Stimulated activated CD4-positive, alpha-beta T cell treated with anti-CD3 and anti-CD28 coated beads, Interleukin-15, amount 100 ng/mL, for 1 hour (primary cell): ENCODE results near the gene AFG1L.
"Not testable (repeated sequence)": the region's sequence is repeated elsewhere in the genome, so short reads cannot be mapped to it uniquely, and the experiment has no call there.

Experiments used
- DNase-seq, 2 donors: peaks; one replicate each; pipeline ENCODE4 v3.0.0-alpha.2; 2020; ENCODE audit warnings: low read depth in 1 of 2, low spot score in 1 of 2

AFG1L gene

DNA sequence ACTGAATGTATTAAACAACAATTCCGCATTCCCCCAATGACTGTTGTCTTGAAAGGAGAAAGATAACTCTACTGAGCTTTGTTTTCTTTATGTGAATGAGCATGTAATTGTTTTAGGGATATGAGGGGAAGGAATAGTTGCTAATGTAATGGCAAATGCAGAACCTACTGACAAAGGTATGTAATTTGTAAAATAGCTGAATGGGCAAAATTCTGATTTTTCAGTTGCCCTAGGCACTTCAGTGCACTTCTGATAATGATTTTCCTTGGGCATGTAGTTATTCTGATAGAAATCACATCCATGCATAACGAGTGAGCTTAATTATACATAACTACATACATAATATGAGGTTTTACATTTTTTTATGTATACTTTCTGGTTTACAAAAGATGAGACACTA is 212.5 kb downstream of the AFG1L start:
- DNase-seq: no peak

DNA sequence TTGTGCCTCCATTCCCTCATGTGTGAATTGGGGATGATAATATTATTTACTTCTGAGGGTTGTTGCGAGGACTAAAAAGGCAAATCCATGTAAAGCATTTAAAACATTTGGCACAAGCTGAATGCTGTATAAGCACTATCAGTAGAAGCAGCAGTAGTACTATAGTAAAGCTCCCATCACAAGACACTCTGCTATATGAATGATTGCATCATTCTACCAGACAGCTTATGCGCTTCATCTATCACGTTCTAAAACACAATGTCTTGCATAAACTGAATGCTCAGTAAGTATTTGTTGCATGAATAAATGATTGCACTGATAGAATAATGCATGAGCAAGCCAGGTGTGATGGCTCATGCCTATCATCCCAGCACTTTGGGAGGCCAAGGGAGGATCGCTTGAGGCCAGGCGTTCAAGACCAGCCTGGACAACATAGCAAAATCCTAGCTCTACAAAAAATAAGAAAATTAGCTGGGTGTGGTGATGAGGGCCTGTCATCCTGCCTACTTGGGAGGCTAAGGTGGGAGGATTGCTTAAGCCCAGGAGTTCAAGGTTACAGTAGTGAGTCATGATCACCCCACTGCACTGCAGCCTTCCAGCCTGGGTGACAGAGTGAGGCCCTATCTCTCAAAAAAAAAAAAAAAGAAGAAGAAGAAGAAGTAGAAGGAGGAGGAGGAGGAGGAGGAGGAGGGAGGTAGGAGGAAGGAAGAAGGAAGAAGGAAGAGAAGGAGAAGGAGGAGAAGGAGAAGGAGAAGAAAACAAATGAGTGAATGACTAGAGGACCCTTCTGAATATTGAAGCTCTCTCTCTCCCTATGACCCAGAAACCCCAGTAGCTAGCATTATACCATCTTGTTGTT is 215.8 kb downstream of the AFG1L start:
- DNase-seq: no peak

DNA sequence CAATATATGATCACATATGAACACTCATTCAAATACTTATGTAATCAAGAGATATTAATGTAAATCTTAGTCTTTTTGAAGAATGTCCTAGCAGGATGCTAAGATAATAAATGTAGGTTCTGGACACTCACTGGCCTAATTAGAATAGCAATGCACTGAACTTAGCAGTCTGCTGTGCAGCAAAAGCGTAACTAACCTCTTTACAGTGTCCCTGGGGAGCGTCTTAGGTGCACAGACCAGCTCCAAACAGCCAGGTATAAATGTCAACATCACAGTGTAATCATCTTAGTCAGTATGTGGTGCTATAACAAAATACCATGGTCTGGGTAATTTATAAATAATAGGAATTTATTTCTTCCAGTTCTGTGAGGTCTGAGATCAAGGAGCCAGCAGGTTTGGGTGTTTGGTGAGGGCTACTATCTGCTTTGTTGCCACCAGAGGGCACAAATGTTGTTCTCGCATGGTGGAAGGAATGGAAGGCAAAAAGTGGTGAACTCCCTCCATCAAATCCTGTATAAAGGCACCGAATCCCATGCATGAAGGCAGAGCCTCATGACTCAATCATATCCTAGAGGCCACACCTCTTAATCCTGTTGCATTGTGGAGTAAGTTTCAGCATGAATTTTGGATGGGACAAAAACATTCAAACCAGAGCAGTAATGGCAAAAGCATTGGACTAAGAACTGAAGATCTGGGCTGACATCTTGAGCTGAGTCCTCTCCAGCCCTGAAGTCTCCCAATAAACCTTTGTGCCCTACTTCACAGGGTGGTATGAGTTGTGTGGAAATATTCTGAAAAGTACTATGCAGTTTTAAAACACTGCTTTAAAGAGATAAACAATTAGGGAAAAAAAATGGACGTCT is 224.1 kb downstream of the AFG1L start:
- no peak for DNase-seq

DNA sequence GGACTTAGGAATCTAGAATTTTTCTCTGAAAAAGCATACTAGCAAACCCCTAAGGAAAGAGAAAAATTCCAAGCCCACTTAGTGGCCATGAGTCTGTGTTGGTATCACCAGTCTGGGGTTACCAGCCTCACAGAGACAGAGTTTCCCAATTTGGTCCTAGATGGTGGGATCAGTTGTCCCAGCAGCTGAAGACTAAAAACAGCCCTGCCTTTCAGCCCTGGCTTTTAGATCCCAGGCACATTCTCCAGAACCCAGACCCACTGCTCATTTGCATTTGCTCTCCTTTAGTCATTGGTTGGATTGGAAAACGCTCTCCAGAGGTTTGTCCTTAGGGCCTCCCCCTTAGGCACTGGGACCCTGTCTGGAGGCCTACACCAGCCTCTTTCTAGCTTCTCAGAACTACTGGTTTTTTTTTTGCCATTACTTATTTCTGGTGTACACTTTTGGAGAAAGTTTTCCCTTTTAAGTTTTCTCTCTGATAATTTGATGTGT is 226.8 kb downstream of the AFG1L start:
- DNase-seq: no peak

DNA sequence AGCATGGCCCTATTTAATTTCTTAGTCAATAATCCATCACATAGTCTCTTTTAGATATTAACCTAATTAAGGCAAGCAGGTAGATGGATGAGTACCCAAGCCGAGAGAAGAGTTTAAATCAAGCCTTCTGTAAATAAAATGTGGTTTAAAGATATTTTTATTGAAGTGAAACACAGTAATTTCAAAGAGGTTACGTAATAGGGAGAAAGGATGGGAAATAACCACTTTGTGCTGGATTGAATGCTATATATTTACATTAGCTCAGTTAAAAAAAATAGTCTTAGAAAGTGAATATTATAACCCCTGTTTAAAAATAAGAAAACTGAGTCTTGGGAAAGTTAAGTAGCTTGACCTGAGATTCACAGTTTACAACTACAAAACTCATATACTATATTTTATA is 228.8 kb downstream of the AFG1L start:
- DNase-seq: no peak

DNA sequence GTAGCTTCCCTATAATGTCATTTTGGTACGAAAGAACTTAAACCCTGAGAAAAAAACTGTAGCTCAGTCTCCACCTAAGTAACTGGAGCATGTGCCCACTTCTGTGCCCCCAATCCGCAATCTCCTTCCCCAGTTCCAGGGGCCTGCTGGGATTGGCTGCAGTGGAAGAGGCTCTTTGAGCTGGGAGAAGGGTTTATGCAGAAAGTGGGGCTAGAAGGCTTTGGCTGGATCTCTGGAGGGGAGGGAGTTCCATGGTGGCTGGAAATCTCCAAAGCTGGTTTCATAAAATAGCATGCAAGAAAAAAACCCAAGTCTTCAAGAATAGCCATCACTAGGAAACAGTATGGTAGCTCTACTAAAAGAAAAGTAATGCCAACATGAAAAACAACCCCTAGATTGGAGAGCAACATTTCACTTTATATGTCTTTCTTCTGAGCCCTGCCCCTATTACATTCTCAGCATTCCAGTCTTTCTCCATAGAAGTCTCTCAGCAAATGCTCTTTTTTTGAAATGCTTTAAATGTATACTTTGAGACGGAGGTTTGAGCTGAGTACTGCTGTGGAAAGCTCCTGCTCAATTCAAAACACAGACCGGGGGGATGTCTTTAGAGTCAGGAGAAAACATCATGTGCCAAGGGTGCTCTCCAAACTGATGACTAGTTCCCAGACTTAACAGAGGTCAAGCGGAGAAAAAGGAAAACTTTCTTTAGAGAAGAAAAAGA is 229.8 kb downstream of the AFG1L start:
- DNase-seq: no peak

DNA sequence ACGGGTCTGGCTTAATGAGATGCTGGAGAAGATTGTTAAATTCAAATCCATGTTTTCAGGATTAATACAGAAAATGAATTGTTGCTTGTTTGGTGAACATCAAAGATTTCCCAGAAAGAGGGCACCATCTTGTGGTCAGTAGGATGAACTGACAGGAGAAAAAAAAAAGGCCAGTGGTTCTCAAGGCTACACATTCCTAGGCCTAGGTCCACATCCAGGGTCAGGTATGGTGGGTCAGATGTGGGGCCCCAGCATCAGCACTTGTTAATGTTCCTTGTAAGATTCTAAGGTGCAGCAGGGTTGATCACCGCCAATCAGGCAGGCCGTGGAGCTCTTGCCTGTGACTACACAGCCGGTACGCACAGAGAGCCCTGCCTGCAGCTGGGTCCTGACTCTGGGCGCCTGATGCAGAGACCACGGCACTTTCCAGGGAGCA is 231.9 kb downstream of the AFG1L start:
- no peak for DNase-seq

DNA sequence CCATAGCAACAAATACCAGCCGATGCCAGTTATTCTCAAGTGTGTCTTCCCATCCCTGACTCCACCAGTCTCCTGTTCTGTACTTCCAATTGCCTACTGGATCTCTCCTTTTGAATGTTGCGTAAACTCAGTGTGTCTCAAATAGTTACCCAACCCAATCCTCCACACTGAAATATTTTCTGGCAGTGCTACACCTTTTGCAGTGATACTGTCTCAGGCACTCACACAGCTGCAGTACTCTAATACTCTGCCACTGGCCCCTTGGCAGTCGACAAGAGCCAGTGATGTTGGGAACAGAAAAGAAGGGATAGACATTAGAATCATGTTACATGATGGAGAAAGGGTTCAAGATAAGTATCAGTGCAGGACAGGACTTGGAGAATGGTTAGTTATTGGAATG is 234.0 kb downstream of the AFG1L start:
- no peak for DNase-seq

DNA sequence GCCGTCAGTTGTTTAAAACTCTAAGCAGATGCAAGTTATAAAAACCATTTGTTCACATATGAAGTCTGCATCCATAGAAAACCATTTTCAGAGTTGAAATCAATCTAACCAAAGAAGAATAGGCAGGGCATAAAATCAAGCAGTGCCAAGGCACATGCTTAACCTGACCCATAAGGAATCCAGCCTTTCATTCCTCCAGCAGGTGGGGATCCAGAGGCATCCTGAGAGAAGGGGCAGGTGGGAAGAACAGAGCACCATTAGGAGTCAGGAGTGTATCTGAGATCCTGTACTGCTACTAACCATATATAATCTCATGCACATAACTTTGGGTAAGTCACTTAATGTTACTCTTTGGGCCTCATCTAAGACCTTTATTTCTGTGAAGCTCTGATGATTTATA is 236.5 kb downstream of the AFG1L start:
- DNase-seq: no peak

DNA sequence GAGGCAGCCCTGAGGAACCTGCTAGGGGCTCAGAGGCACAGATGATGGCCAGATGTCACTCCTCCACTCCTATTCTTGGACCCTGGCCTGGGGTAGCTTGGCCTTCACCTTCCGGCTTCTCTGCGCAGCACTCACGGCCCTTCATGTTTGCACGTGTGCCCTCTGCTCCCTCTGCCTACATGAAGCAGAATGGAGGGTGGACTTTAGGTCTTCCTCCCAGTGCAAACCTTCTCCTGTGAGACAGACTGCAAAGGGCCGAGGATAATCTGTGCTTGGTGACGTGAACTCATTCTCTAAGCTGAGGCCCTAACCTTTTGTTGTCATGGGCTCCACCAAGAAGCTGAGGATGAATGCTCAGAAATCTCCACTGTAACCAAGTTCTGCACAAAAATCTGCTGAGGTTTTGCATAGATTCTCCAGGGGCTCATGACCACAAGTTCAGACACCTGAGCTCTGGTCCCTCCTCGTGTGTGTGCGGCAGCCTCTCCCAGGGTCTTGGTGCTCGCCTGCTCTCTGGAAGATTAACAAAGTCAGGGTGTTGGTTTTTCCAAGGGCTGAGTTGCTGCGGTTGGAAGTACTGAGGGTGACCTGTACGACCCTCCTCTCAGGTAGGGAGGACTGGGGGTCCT is 240.4 kb downstream of the AFG1L start:
- no peak for DNase-seq

DNA sequence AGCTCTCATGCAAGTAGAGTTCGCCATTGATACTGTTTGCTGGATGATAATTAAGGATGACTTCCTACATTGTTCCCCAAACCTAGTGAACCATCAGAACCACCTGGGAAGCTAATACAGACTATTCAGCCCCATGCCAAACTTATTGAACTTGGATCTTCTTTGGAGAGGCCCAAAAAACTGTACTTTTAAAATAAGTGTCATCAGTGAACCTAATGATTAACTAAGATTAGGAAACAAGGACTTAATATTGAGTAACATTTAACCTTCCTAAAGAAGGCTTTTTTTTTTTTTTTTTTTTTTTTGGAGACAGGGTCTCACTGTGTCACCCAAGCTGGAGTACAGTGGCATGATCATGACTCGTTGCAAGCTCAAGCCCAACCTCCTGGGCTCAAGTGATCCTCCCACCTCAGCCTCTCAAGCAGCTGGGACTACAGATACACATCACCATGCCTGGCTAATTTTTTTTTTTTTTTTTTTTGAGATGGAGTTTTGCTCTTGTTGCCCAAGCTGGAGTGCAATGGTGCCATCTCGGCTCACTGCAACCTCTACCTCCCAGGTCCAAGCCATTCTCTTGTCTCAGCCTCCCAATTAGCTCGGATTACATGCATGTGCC is 241.2 kb downstream of the AFG1L start:
- not testable (repeated sequence) for DNase-seq

DNA sequence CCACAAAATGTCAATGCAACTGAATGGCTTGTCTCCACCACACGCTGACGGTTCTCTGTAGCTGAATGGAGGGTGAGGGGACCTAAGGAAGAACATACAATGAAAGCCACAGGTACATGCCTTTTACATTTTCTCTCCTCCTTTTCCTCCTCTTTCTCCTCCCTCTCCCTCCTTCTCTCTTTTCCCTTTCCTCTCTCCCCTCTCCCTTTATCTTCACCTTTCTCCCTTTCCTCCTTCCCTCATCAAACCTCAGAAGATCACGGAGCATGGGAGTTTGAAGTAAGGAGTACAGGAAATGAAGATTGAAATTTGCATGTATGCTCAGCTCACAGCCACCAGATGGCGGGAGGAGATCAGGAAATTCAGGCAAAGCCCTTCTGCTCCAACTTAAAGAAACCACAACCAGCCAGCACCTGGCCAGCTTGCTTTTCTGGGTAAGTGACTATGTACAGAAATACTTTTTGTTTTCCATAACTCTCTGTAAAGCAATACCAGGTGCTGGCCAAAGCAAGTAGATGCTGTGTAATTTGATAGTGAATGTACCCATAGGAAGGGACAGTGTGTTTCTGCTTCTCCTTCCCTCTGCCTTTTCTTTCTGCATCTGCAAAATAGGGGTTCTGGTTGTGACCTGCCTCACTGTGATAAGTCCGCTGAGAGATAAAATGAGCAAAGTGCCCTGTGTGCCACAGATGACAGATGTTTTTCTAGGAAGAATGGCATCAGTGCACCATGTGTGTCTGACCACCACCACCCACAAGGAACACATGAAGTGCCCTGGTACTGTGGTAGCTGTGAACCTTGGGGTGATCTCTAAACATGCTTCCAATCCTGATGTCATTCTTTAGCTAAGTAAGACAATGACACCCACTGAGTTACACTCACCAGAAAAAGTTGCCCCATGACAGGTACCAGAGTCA is 247.2 kb downstream of the AFG1L start:
- DNase-seq: peak; percentile 32 to 33

DNA sequence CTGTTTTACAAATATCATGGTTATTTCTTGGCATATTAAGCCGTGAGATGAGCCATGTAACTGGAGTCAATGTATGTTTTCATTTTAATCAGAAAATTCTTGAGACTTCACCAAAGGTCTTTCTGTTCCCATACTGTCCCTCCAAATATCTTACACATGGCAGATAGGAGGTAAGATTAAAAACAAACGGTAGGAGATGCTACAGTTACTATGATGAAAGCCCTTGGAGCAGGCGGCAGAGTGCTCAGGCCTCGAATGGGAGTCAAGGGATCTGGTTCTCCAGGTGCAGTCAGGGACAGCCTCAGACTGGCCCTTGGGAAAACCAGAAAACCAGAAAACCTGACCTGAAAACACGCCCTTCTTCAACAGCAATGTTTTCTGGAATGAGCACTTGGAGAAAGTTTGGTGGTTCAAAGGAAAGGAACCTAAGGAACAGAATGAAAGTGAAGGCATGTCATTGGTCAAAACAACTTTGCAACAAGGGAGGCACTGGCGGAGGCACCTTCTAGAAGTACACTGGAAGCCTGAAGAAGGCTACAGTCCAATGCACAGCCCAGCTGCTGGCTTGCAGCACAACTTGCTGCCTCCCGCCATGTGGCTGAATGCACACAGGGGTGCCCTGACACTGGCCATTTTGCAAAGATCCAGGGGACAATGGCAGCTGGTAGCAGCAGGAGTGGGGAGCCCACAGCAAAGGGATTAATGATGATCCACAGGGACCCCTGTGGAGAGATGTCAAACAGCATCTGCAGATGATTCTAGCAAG is 248.5 kb downstream of the AFG1L start:
- no peak for DNase-seq

DNA sequence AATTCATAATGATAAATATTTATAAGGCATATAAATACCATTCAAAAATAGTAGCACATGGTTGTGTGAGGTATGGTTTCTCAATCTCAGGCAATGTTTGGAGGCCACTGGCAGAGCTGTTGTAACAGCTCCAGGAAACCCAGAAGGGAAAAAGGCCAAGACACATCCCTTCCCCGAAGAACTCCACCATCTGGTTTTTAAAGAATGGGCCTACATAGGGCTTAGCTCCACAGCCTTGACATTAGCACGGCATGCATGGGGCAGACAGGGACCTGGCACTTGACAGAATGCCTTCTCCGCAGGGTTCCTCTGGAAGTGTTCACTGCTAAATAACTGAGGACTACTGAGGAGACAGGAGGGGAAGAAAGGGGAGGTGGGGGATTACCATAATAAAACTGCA is 249.8 kb downstream of the AFG1L start:
- no peak for DNase-seq

DNA sequence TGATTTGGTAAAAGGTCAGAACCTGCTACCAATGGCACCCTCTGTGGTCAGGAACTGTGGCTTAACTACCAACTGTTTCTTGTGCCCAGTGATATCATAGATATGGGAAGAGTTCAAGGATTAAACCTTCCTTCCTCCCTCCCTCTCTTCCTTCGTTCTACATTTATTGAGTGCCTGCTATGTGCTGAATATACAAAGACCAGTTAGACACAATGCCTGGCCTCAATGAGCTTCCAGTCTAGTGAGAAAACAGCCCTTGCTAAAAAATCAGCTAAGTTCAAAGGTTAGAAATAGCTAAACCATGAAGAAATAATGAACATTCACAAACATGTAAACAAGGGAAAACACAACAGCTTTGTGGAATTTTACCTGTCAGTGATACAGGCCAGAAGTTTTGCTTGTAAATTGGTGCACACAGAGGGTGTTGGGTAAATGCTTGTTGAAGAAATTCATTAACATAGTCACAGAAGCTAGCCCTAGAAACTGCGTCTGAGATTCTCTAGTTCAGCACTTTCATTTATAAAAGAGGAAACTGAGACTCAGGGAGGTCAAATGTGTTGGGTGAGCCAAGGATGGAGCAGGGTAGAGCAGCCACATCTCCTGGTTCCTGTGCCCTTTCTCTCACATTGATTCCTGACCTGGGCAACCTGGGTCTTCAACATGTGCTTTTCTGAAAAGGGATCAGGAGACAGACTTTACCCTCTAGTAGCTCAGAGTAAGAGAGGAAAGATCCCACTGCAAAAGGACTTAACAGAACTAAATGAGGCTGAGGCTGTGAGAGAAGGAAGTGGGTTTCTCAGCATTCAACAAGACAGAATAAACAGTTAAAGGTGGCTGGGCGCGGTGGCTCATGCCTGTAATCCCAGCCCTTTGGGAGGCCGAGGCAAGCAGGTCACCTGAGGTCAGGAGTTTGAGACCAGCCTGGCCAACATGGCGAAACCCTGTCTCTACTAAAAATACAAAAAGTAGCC is 251.5 kb downstream of the AFG1L start:
- no peak for DNase-seq

DNA sequence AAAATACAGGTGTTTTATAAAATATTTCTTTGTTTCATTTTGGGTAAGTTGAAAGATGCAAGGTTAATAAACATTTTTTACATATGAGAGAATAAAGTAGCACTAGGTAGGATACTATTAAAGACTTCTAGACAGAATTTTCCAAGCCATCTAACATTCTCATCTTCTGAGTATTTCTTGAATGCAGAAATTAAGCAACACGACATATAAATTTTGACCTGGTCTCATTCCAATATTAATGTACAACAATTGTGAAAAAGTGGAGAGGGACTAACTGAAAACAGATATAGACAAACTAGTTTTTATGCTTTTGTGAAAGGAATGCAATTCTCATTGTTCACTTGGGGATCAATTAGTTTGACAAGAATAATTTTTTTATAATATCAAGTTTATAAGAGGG is 254.4 kb downstream of the AFG1L start:
- DNase-seq: no peak

DNA sequence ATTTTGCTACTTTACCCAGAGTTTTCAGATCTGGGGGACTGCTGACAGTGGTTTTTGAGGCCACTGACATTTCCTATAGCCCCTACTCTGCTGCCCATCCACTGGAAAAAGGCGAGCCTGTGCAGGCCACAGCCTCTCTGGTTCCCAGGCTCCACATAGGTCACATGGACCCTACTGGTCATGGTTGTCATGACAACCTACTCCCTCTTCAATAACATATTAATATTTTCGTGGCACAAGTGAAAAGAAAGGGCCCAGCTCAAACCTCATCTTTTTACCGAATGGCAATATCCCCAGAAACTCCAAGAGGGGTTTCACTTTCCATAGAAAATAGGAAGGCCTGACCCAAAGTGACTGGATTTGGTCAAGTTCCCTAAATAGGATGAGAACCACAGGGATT is 254.9 kb downstream of the AFG1L start:
- DNase-seq: no peak

DNA sequence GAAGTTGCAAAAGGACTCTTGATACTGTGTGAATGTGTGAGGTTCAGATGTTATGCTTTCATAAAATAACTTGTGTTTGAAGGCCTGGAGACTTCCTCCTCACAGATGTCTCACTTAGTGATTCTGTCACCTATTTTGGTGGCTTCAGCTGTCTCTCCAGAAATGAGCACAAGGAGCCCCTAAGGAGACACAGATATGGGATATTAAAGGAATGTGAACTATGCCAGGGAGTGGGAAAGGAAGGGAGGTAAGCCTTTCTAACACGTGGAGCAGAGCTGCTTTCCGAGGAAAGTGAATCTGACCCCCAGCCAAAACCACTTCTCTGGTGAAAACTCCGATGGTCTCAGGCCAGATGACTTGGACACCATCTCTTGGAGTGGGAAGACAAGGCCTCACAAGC is 255.4 kb downstream of the AFG1L start:
- DNase-seq: no peak
